ENCODE measurements around the gene TESK1.

DNA sequence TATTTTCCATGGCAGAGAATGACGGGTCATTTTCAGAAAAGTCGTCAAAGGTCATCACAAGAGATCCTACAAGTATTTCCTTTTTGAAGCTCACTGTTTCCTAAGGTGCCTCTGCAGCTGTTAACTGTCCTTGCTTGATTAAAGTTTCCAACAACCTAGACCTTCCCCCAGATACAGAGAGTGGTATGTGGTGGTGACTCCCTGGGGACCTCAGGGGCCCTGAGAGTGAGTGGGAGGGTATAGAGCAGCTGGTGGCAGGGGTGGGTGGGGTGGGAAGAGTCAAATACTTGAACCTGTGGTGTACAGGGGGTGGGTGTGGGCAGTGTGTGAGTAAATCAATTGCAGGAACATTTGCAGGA is 14.7 kb downstream of the TESK1 start:
- TF ChIP-seq, protein P1, sequence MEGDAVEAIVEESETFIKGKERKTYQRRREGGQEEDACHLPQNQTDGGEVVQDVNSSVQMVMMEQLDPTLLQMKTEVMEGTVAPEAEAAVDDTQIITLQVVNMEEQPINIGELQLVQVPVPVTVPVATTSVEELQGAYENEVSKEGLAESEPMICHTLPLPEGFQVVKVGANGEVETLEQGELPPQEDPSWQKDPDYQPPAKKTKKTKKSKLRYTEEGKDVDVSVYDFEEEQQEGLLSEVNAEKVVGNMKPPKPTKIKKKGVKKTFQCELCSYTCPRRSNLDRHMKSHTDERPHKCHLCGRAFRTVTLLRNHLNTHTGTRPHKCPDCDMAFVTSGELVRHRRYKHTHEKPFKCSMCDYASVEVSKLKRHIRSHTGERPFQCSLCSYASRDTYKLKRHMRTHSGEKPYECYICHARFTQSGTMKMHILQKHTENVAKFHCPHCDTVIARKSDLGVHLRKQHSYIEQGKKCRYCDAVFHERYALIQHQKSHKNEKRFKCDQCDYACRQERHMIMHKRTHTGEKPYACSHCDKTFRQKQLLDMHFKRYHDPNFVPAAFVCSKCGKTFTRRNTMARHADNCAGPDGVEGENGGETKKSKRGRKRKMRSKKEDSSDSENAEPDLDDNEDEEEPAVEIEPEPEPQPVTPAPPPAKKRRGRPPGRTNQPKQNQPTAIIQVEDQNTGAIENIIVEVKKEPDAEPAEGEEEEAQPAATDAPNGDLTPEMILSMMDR (IDR thresholded peaks at IDR 0.05; ENCODE audit: low read depth, low read length) = no peak
- TF ChIP-seq POLR2A (IDR thresholded peaks at IDR 0.05; ENCODE audit: extremely low read depth, insufficient read length) = no peak
